ENCODE results near the gene SLC24A2.

The SLC24A2 gene

GRCh38 chr9:19807182-19807892 is 18.5 kb upstream of the SLC24A2 start:
- Histone ChIP-seq H3K9me3 (ENCODE audit: insufficient read depth, low read length) (peaks cover 12% of the 10 kb centered on the region; the same call in 1 of the 2 replicates), H3K4me3 (ENCODE audit: insufficient read length, low read depth) (no peak overlapping the region)

GRCh38 chr9:19804431-19804830 is 15.6 kb upstream of the SLC24A2 start:
- Histone ChIP-seq H3K9me3 (ENCODE audit: insufficient read depth, low read length) (0 out of 2 replicates have a peak, but pooled peaks cover 9% of the 10 kb centered on the region), H3K9ac (ENCODE audit: insufficient read length, low read depth) (no peak overlapping the region), H3K4me1 (ENCODE audit: insufficient read depth, insufficient read length) (no peaks in the 10 kb centered on the region), H3K36me3 (ENCODE audit: insufficient read depth, insufficient read length, low read length) (no peaks in the 10 kb centered on the region), H3K4me3 (ENCODE audit: insufficient read length, low read depth) (no peak overlapping the region), H3K27me3 (ENCODE audit: insufficient read depth, insufficient read length) (no peaks in the 10 kb centered on the region)
- DNase-seq (ENCODE audit: low read depth, low spot score), result no peak
- no peak for TF ChIP-seq ZNF274 (IDR thresholded peaks at IDR 0.05; ENCODE audit: low read depth, low read length)
- TF ChIP-seq YY1 (IDR thresholded peaks at IDR 0.05; ENCODE audit: insufficient read depth, insufficient read length), result no peak
- TF ChIP-seq SUZ12 (IDR thresholded peaks at IDR 0.05; ENCODE audit: extremely low read depth, insufficient read depth, insufficient read length), result no peak

More at GRCh38 chr9:19807182-19807892, 18.5 kb upstream of the SLC24A2 start:
- H3K4me1 ChIP-seq (ENCODE audit: insufficient read depth, insufficient read length), result no peaks in the 10 kb centered on the region
- TF ChIP-seq SUZ12 (IDR thresholded peaks at IDR 0.05; ENCODE audit: extremely low read depth, insufficient read depth, insufficient read length), result no peak
- no peak for TF ChIP-seq YY1 (IDR thresholded peaks at IDR 0.05; ENCODE audit: insufficient read depth, insufficient read length)
- no peak for TF ChIP-seq ZNF274 (IDR thresholded peaks at IDR 0.05; ENCODE audit: low read depth, low read length)
- no peak for DNase-seq (ENCODE audit: low read depth, low spot score)
- no peak overlapping the region for H3K9ac ChIP-seq (ENCODE audit: insufficient read length, low read depth)
- no peaks in the 10 kb centered on the region for H3K36me3 ChIP-seq (ENCODE audit: insufficient read depth, insufficient read length, low read length)
- no peaks in the 10 kb centered on the region for H3K27me3 ChIP-seq (ENCODE audit: insufficient read depth, insufficient read length)

- Histone ChIP-seq H3K4me1 (ENCODE audit: insufficient read depth, insufficient read length) (no peaks in the 10 kb centered on the region), H3K4me3 (ENCODE audit: insufficient read length, low read depth) (no peak overlapping the region), H3K9me3 (ENCODE audit: insufficient read depth, low read length) (0 out of 2 replicates have a peak, but pooled peaks cover 9% of the 10 kb centered on the region), H3K36me3 (ENCODE audit: insufficient read depth, insufficient read length, low read length) (no peaks in the 10 kb centered on the region), H3K27me3 (ENCODE audit: insufficient read depth, insufficient read length) (no peaks in the 10 kb centered on the region), H3K9ac (ENCODE audit: insufficient read length, low read depth) (no peak overlapping the region)
- no peak for DNase-seq (ENCODE audit: low read depth, low spot score)
- TF ChIP-seq ZNF274 (IDR thresholded peaks at IDR 0.05; ENCODE audit: low read depth, low read length), result no peak
- no peak for TF ChIP-seq SUZ12 (IDR thresholded peaks at IDR 0.05; ENCODE audit: extremely low read depth, insufficient read depth, insufficient read length)
- no peak for TF ChIP-seq YY1 (IDR thresholded peaks at IDR 0.05; ENCODE audit: insufficient read depth, insufficient read length)
Measured at GRCh38 chr9:19800884-19801283, 12.0 kb upstream of the SLC24A2 start.

- no peaks in the 10 kb centered on the region for H3K27me3 ChIP-seq (ENCODE audit: insufficient read depth, insufficient read length)
- TF ChIP-seq YY1 (IDR thresholded peaks at IDR 0.05; ENCODE audit: insufficient read depth, insufficient read length) (no peak), SUZ12 (IDR thresholded peaks at IDR 0.05; ENCODE audit: extremely low read depth, insufficient read depth, insufficient read length) (no peak), ZNF274 (IDR thresholded peaks at IDR 0.05; ENCODE audit: low read depth, low read length) (no peak)
- no peaks in the 10 kb centered on the region for H3K4me1 ChIP-seq (ENCODE audit: insufficient read depth, insufficient read length)
- H3K9me3 ChIP-seq (ENCODE audit: insufficient read depth, low read length), result 0 out of 2 replicates have a peak, but pooled peaks cover 9% of the 10 kb centered on the region
- no peak overlapping the region for H3K9ac ChIP-seq (ENCODE audit: insufficient read length, low read depth)
- DNase-seq (ENCODE audit: low read depth, low spot score), result peak; percentile 60
- H3K36me3 ChIP-seq (ENCODE audit: insufficient read depth, insufficient read length, low read length), result no peaks in the 10 kb centered on the region
- H3K4me3 ChIP-seq (ENCODE audit: insufficient read length, low read depth), result no peak overlapping the region
Measured at GRCh38 chr9:19799784-19800183, 10.9 kb upstream of the SLC24A2 start.

GRCh38 chr9:19788152-19788551 is 685 bp downstream of the SLC24A2 start:
- TF ChIP-seq ZNF274 (IDR thresholded peaks at IDR 0.05; ENCODE audit: low read depth, low read length), result no peak
- TF ChIP-seq SUZ12 (IDR thresholded peaks at IDR 0.05; ENCODE audit: extremely low read depth, insufficient read depth, insufficient read length), result peak; percentile 7
- peak; percentile 68 for DNase-seq (ENCODE audit: low read depth, low spot score)
- peak overlapping the region; percentile 62 for H3K4me3 ChIP-seq (ENCODE audit: insufficient read length, low read depth)
- H3K36me3 ChIP-seq (ENCODE audit: insufficient read depth, insufficient read length, low read length), result no peaks in the 10 kb centered on the region
- peaks cover 44% of the 10 kb centered on the region for H3K27me3 ChIP-seq (ENCODE audit: insufficient read depth, insufficient read length)
- no peaks in the 10 kb centered on the region for H3K4me1 ChIP-seq (ENCODE audit: insufficient read depth, insufficient read length)
- 0 out of 2 replicates have a peak, but pooled peaks cover 5% of the 10 kb centered on the region for H3K9me3 ChIP-seq (ENCODE audit: insufficient read depth, low read length)
- peak overlapping the region; percentile 62 for H3K9ac ChIP-seq (ENCODE audit: insufficient read length, low read depth)

GRCh38 chr9:19787672-19788071 is 1.2 kb downstream of the SLC24A2 start:
- H3K4me3 ChIP-seq (ENCODE audit: insufficient read length, low read depth), result no peak overlapping the region
- no peak for DNase-seq (ENCODE audit: low read depth, low spot score)
- H3K9me3 ChIP-seq (ENCODE audit: insufficient read depth, low read length), result 0 out of 2 replicates have a peak, but pooled peaks cover 5% of the 10 kb centered on the region
- no peak overlapping the region for H3K9ac ChIP-seq (ENCODE audit: insufficient read length, low read depth)
- H3K36me3 ChIP-seq (ENCODE audit: insufficient read depth, insufficient read length, low read length), result no peaks in the 10 kb centered on the region
- H3K27me3 ChIP-seq (ENCODE audit: insufficient read depth, insufficient read length), result peaks cover 44% of the 10 kb centered on the region
- TF ChIP-seq YY1 (IDR thresholded peaks at IDR 0.05; ENCODE audit: insufficient read depth, insufficient read length) (no peak), SUZ12 (IDR thresholded peaks at IDR 0.05; ENCODE audit: extremely low read depth, insufficient read depth, insufficient read length) (no peak)
- no peaks in the 10 kb centered on the region for H3K4me1 ChIP-seq (ENCODE audit: insufficient read depth, insufficient read length)

- no peak for DNase-seq (ENCODE audit: low read depth, low spot score)
- Histone ChIP-seq H3K36me3 (ENCODE audit: insufficient read depth, insufficient read length, low read length) (no peaks in the 10 kb centered on the region), H3K27me3 (ENCODE audit: insufficient read depth, insufficient read length) (peaks cover 41% of the 10 kb centered on the region), H3K4me3 (ENCODE audit: insufficient read length, low read depth) (no peak overlapping the region), H3K9ac (ENCODE audit: insufficient read length, low read depth) (no peak overlapping the region), H3K9me3 (ENCODE audit: insufficient read depth, low read length) (no peaks in the 10 kb centered on the region), H3K4me1 (ENCODE audit: insufficient read depth, insufficient read length) (no peaks in the 10 kb centered on the region)
- TF ChIP-seq ZNF274 (IDR thresholded peaks at IDR 0.05; ENCODE audit: low read depth, low read length) (no peak), SUZ12 (IDR thresholded peaks at IDR 0.05; ENCODE audit: extremely low read depth, insufficient read depth, insufficient read length) (no peak), YY1 (IDR thresholded peaks at IDR 0.05; ENCODE audit: insufficient read depth, insufficient read length) (no peak)
Measured at GRCh38 chr9:19785230-19785629, 3.6 kb downstream of the SLC24A2 start.
